Measurements from ENCODE around the gene SEC22C. TPM values are rescaled to one million over a fixed set of nuclear protein-coding genes. Genes with fewer than 3 reads are reported as not detected.
A peak's percentile ranks its signal among the peaks of the same experiment; 100 is the strongest.

Gene SEC22C
- total RNA-seq, 2 donors from 2014 or later = 55.0 to 83.4 TPM

GRCh38 chr3:42535981-42536784 lies 45.6 kb downstream of the SEC22C start:
- Histone ChIP-seq H3K4me3 (no peak overlapping the region), H3K4me1 (ENCODE audit: control insufficient read depth in 1 of 2, low read depth in 2 of 2) (peaks cover 0 to 9% of the 10 kb centered on the region in 2 donors), H3K27me3 (replicated peaks; ENCODE audit: insufficient read depth) (no peaks in the 10 kb centered on the region), H3K36me3 (no peaks in the 10 kb centered on the region), H3K9me3 (no peaks in the 10 kb centered on the region), H3K27ac (no peak overlapping the region)
- DNase-seq (ENCODE audit: low spot score) = no peak
- no peak for ATAC-seq (ENCODE audit: insufficient number of reproducible peaks, low FRiP score, low read depth)
- peak; percentile 39 for TF ChIP-seq CTCF (IDR thresholded peaks at IDR 0.05)

DNA sequence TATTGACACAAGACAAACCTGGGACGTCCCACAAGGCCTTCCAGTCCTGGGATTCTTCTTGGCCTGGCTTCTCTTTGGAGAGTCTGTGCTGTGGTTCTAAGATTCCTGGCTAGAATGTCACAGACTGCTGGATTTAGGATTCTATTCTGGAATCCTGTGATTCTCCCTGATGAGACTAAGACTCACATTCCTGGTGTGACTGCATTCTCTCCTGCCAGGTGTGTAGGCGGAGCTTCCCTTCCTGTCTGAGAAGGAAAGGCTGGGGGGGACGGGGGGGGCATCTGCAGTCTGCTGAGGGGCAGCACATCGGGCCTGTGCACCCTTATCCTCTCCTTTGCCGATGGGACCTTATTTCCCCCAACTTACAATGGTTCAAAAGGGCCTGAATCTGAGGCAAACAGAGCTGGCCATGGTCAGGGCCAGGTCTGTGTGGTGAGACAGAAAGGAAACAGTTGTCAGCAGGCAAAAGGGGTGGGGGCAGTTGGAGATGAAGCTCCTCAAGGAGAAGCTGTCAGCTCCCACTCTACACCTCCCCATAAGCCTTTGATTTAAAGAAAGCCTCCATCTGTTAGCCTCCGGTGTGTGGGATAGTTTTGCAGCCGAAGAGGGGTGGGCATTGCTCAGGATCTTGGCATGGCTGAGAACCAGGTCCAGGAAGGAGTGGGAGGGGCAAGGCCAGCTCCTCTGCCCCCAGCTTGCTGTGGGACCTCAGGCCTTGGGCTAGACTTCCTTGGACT lies 48.4 kb downstream of the SEC22C start:
- ATAC-seq (ENCODE audit: insufficient number of reproducible peaks, low FRiP score, low read depth) = no peak
- H3K27ac ChIP-seq = no peak overlapping the region
- no peak for TF ChIP-seq CTCF (IDR thresholded peaks at IDR 0.05)

DNA sequence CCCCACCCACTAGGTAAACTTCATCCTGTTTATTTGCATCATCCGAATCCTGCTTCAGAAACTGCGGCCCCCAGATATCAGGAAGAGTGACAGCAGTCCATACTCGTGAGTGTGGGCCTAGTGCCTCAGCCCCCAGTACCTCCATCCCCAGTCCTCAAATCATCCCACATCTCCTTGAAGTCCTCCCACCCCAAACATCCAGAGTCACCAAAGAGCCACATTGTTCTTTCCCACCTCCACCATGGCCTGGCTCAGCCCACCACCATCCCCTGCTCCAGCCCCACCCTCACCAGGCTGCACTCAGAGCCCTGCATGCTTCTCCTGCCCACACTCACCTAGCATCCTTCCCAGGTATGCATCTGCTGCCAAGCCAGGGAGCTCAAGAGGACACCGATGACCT lies 49.5 kb downstream of the SEC22C start:
- H3K27ac ChIP-seq = no peak overlapping the region
- H3K27me3 ChIP-seq (replicated peaks; ENCODE audit: insufficient read depth) = no peaks in the 10 kb centered on the region
- no peak for TF ChIP-seq CTCF (IDR thresholded peaks at IDR 0.05)
- H3K4me1 ChIP-seq (ENCODE audit: control insufficient read depth in 1 of 2, low read depth in 2 of 2) = no peaks in the 10 kb centered on the region
- DNase-seq (ENCODE audit: low spot score) (no peak), ATAC-seq (ENCODE audit: insufficient number of reproducible peaks, low FRiP score, low read depth) (no peak)
- no peaks in the 10 kb centered on the region for H3K9me3 ChIP-seq
- H3K36me3 ChIP-seq = no peaks in the 10 kb centered on the region
- H3K4me3 ChIP-seq = no peak overlapping the region

More for the DNA sequence above, 48.4 kb downstream of the SEC22C start:
- H3K4me1 ChIP-seq (ENCODE audit: control insufficient read depth in 1 of 2, low read depth in 2 of 2) = no peaks in the 10 kb centered on the region
- no peak overlapping the region for H3K4me3 ChIP-seq
- no peaks in the 10 kb centered on the region for H3K9me3 ChIP-seq
- no peaks in the 10 kb centered on the region for H3K27me3 ChIP-seq (replicated peaks; ENCODE audit: insufficient read depth)
- H3K36me3 ChIP-seq = no peaks in the 10 kb centered on the region
- no peak for DNase-seq (ENCODE audit: low spot score)

DNA sequence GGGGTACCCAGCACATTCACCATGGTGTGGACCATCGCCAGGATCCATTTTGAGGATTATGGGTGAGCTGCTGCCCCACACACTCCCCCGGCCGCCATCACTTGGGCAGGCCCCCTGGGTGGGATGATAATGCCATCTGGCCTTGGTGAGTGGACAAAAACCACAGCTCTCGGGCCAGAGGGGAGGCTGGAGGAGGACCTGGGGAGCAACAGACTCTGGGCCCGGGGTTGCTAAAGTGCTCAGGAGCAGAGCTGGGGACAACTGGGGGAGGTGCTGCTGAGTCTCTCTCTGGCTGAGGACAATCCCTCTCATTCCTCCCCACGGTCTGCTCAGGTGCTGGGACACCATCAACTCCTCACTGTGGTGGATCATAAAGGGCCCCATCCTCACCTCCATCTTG lies 50.3 kb downstream of the SEC22C start:
- no peak overlapping the region for H3K27ac ChIP-seq
- DNase-seq (ENCODE audit: low spot score) (no peak), ATAC-seq (ENCODE audit: insufficient number of reproducible peaks, low FRiP score, low read depth) (no peak)
- no peaks in the 10 kb centered on the region for H3K36me3 ChIP-seq
- no peaks in the 10 kb centered on the region for H3K27me3 ChIP-seq (replicated peaks; ENCODE audit: insufficient read depth)
- no peak overlapping the region for H3K4me3 ChIP-seq
- no peaks in the 10 kb centered on the region for H3K9me3 ChIP-seq
- H3K4me1 ChIP-seq (ENCODE audit: control insufficient read depth in 1 of 2, low read depth in 2 of 2) = no peaks in the 10 kb centered on the region
- no peak for TF ChIP-seq CTCF (IDR thresholded peaks at IDR 0.05)

DNA sequence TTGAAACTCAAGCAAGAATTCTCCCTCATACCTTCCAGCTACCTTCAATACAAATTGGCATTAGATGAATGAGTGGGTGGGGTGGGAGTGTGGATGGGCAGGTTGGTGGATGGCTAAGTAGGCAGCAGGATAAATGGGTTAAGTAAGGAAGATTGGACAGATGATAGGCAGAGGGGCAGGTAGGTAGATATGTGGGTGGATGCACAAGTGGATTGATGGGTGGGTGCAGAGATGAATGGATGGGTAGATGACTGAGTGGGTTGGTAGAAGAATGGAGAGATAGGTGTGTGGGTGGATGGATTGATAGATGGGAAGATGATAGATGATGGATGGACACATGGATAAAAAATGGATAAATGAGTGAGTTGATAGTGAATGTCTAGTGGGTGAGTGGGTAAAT lies 51.7 kb downstream of the SEC22C start:
- DNase-seq (ENCODE audit: low spot score) (no peak), ATAC-seq (ENCODE audit: insufficient number of reproducible peaks, low FRiP score, low read depth) (no peak)
- Histone ChIP-seq H3K36me3 (no peaks in the 10 kb centered on the region), H3K4me3 (no peak overlapping the region), H3K27ac (no peak overlapping the region), H3K9me3 (no peaks in the 10 kb centered on the region), H3K4me1 (ENCODE audit: control insufficient read depth in 1 of 2, low read depth in 2 of 2) (no peaks in the 10 kb centered on the region), H3K27me3 (replicated peaks; ENCODE audit: insufficient read depth) (no peaks in the 10 kb centered on the region)
- no peak for TF ChIP-seq CTCF (IDR thresholded peaks at IDR 0.05)

Measured in thoracic aorta (tissue), 2 donors.